ENCODE results near the gene NEGR1. TPM values are rescaled to one million over a fixed set of nuclear protein-coding genes. Genes with fewer than 3 reads are reported as not detected.

Gene NEGR1
- total RNA-seq, 2 donors from 2014 or later = 0.08 TPM; not detected in 1

GRCh38 chr1:71668065-71668464 is 614.3 kb downstream of the NEGR1 start:
- Mint-ChIP-seq H3K27me3 (no peaks in the 10 kb centered on the region), H3K4me3 (no peak overlapping the region), H3K27ac (no peak overlapping the region), H3K4me1 (no peaks in the 10 kb centered on the region), H3K36me3 (ENCODE audit: low read depth) (no peaks in the 10 kb centered on the region)
- DNase-seq (no peak), ATAC-seq (no peak)
- no peaks in the 10 kb centered on the region for H3K9me3 ChIP-seq (ENCODE audit: control insufficient read depth, low read length, poor library complexity, severe bottlenecking)

- H3K27ac Mint-ChIP-seq = no peak overlapping the region
Observed at GRCh38 chr1:71667216-71667615, 615.1 kb downstream of the NEGR1 start.

GRCh38 chr1:71666609-71667008 is 615.7 kb downstream of the NEGR1 start:
- Mint-ChIP-seq H3K4me3 (no peak overlapping the region), H3K27ac (no peak overlapping the region), H3K4me1 (no peaks in the 10 kb centered on the region), H3K27me3 (no peaks in the 10 kb centered on the region), H3K36me3 (ENCODE audit: low read depth) (no peaks in the 10 kb centered on the region)
- H3K9me3 ChIP-seq (ENCODE audit: control insufficient read depth, low read length, poor library complexity, severe bottlenecking) = no peaks in the 10 kb centered on the region
- no peak for ATAC-seq
- DNase-seq = no peak

More at GRCh38 chr1:71667216-71667615, 615.1 kb downstream of the NEGR1 start:
- no peaks in the 10 kb centered on the region for H3K9me3 ChIP-seq (ENCODE audit: control insufficient read depth, low read length, poor library complexity, severe bottlenecking)
- ATAC-seq (no peak), DNase-seq (no peak)
- no peaks in the 10 kb centered on the region for H3K27me3 Mint-ChIP-seq
- H3K36me3 Mint-ChIP-seq (ENCODE audit: low read depth) = no peaks in the 10 kb centered on the region
- H3K4me3 Mint-ChIP-seq = no peak overlapping the region
- no peaks in the 10 kb centered on the region for H3K4me1 Mint-ChIP-seq

GRCh38 chr1:71660411-71660810 is 621.9 kb downstream of the NEGR1 start:
- Mint-ChIP-seq H3K4me1 (no peaks in the 10 kb centered on the region), H3K4me3 (no peak overlapping the region), H3K27me3 (no peaks in the 10 kb centered on the region), H3K27ac (no peak overlapping the region), H3K36me3 (ENCODE audit: low read depth) (no peaks in the 10 kb centered on the region)
- DNase-seq = no peak
- ATAC-seq = no peak
- H3K9me3 ChIP-seq (ENCODE audit: control insufficient read depth, low read length, poor library complexity, severe bottlenecking) = no peaks in the 10 kb centered on the region

- no peak for DNase-seq
- H3K9me3 ChIP-seq (ENCODE audit: control insufficient read depth, low read length, poor library complexity, severe bottlenecking) = no peaks in the 10 kb centered on the region
- Mint-ChIP-seq H3K36me3 (ENCODE audit: low read depth) (no peaks in the 10 kb centered on the region), H3K27me3 (no peaks in the 10 kb centered on the region), H3K4me1 (no peaks in the 10 kb centered on the region), H3K4me3 (no peak overlapping the region), H3K27ac (no peak overlapping the region)
- ATAC-seq = no peak
Observed at GRCh38 chr1:71657891-71658679, 624.3 kb downstream of the NEGR1 start.

GRCh38 chr1:71656902-71657301 is 625.4 kb downstream of the NEGR1 start:
- H3K9me3 ChIP-seq (ENCODE audit: control insufficient read depth, low read length, poor library complexity, severe bottlenecking) = no peaks in the 10 kb centered on the region
- no peak for DNase-seq
- H3K4me1 Mint-ChIP-seq = no peaks in the 10 kb centered on the region
- no peak overlapping the region for H3K4me3 Mint-ChIP-seq
- ATAC-seq = no peak
- H3K27me3 Mint-ChIP-seq = no peaks in the 10 kb centered on the region
- no peak overlapping the region for H3K27ac Mint-ChIP-seq
- no peaks in the 10 kb centered on the region for H3K36me3 Mint-ChIP-seq (ENCODE audit: low read depth)

GRCh38 chr1:71655604-71656003 is 626.7 kb downstream of the NEGR1 start:
- Mint-ChIP-seq H3K4me1 (no peaks in the 10 kb centered on the region), H3K4me3 (no peak overlapping the region), H3K36me3 (ENCODE audit: low read depth) (no peaks in the 10 kb centered on the region), H3K27ac (no peak overlapping the region), H3K27me3 (no peaks in the 10 kb centered on the region)
- no peaks in the 10 kb centered on the region for H3K9me3 ChIP-seq (ENCODE audit: control insufficient read depth, low read length, poor library complexity, severe bottlenecking)
- DNase-seq = no peak
- ATAC-seq = no peak

GRCh38 chr1:71653952-71654351 is 628.4 kb downstream of the NEGR1 start:
- H3K27me3 Mint-ChIP-seq = no peaks in the 10 kb centered on the region
- no peaks in the 10 kb centered on the region for H3K9me3 ChIP-seq (ENCODE audit: control insufficient read depth, low read length, poor library complexity, severe bottlenecking)
- no peak for ATAC-seq
- no peak overlapping the region for H3K4me3 Mint-ChIP-seq
- H3K4me1 Mint-ChIP-seq = no peaks in the 10 kb centered on the region
- no peak overlapping the region for H3K27ac Mint-ChIP-seq
- H3K36me3 Mint-ChIP-seq (ENCODE audit: low read depth) = no peaks in the 10 kb centered on the region
- DNase-seq = no peak

- Mint-ChIP-seq H3K27me3 (no peaks in the 10 kb centered on the region), H3K4me1 (no peaks in the 10 kb centered on the region), H3K4me3 (no peak overlapping the region), H3K27ac (no peak overlapping the region), H3K36me3 (ENCODE audit: low read depth) (no peaks in the 10 kb centered on the region)
- no peaks in the 10 kb centered on the region for H3K9me3 ChIP-seq (ENCODE audit: control insufficient read depth, low read length, poor library complexity, severe bottlenecking)
- ATAC-seq (no peak), DNase-seq (no peak)
Observed at GRCh38 chr1:71651214-71651613, 631.1 kb downstream of the NEGR1 start.

GRCh38 chr1:71650119-71650518 is 632.2 kb downstream of the NEGR1 start:
- DNase-seq (no peak), ATAC-seq (no peak)
- Mint-ChIP-seq H3K27me3 (no peaks in the 10 kb centered on the region), H3K36me3 (ENCODE audit: low read depth) (no peaks in the 10 kb centered on the region), H3K4me1 (no peaks in the 10 kb centered on the region), H3K27ac (no peak overlapping the region), H3K4me3 (no peak overlapping the region)
- no peaks in the 10 kb centered on the region for H3K9me3 ChIP-seq (ENCODE audit: control insufficient read depth, low read length, poor library complexity, severe bottlenecking)

GRCh38 chr1:71649608-71650007 is 632.7 kb downstream of the NEGR1 start:
- H3K27me3 Mint-ChIP-seq = no peaks in the 10 kb centered on the region
- DNase-seq = no peak
- no peak overlapping the region for H3K4me3 Mint-ChIP-seq
- H3K4me1 Mint-ChIP-seq = no peaks in the 10 kb centered on the region
- H3K36me3 Mint-ChIP-seq (ENCODE audit: low read depth) = no peaks in the 10 kb centered on the region
- no peak for ATAC-seq
- H3K27ac Mint-ChIP-seq = no peak overlapping the region
- no peaks in the 10 kb centered on the region for H3K9me3 ChIP-seq (ENCODE audit: control insufficient read depth, low read length, poor library complexity, severe bottlenecking)

- no peak overlapping the region for H3K27ac Mint-ChIP-seq
- DNase-seq (no peak), ATAC-seq (no peak)
- no peaks in the 10 kb centered on the region for H3K36me3 Mint-ChIP-seq (ENCODE audit: low read depth)
- H3K4me3 Mint-ChIP-seq = no peak overlapping the region
- H3K9me3 ChIP-seq (ENCODE audit: control insufficient read depth, low read length, poor library complexity, severe bottlenecking) = no peaks in the 10 kb centered on the region
- no peaks in the 10 kb centered on the region for H3K4me1 Mint-ChIP-seq
- H3K27me3 Mint-ChIP-seq = no peaks in the 10 kb centered on the region
Observed at GRCh38 chr1:71647513-71648300, 634.6 kb downstream of the NEGR1 start.

GRCh38 chr1:71645015-71645414 is 637.3 kb downstream of the NEGR1 start:
- DNase-seq = no peak
- Mint-ChIP-seq H3K27ac (no peak overlapping the region), H3K27me3 (no peaks in the 10 kb centered on the region), H3K36me3 (ENCODE audit: low read depth) (no peaks in the 10 kb centered on the region), H3K4me1 (no peaks in the 10 kb centered on the region), H3K4me3 (no peak overlapping the region)
- no peaks in the 10 kb centered on the region for H3K9me3 ChIP-seq (ENCODE audit: control insufficient read depth, low read length, poor library complexity, severe bottlenecking)
- no peak for ATAC-seq

- DNase-seq (no peak), ATAC-seq (no peak)
- no peaks in the 10 kb centered on the region for H3K36me3 Mint-ChIP-seq (ENCODE audit: low read depth)
- H3K4me3 Mint-ChIP-seq = no peak overlapping the region
- H3K27ac Mint-ChIP-seq = no peak overlapping the region
- no peaks in the 10 kb centered on the region for H3K4me1 Mint-ChIP-seq
- H3K27me3 Mint-ChIP-seq = no peaks in the 10 kb centered on the region
- H3K9me3 ChIP-seq (ENCODE audit: control insufficient read depth, low read length, poor library complexity, severe bottlenecking) = no peaks in the 10 kb centered on the region
Observed at GRCh38 chr1:71641903-71642302, 640.4 kb downstream of the NEGR1 start.
